Vagina (tissue), 2 donors: ENCODE measurements around the gene TMEM130.

Source experiments
- CTCF ChIP-seq, 3 experiments: fragments of 450-650 bp in 2 of 3; fragments of 200-600 bp in 1 of 3; sonication (generic) in 1 of 3; IDR thresholded peaks; one replicate each; pipeline ENCODE4 v1.5.1; 2017 to 2019; ENCODE audit warnings: antibody characterized with exemption in 3 of 3, mild to moderate bottlenecking in 2 of 3, moderate library complexity in 2 of 3
- POLR2A ChIP-seq, 2 donors: fragments of 450-650 bp; IDR thresholded peaks; one replicate each; pipeline ENCODE4 v1.6.1; 2017; ENCODE audit warnings: antibody characterized with exemption in 2 of 2, mild to moderate bottlenecking in 2 of 2, moderate library complexity in 2 of 2
- POLR2AphosphoS5 ChIP-seq, 2 donors: sonication (generic); formaldehyde crosslinking; IDR thresholded peaks; one replicate each; pipeline ENCODE4 v1.9.0; 2017; ENCODE audit warnings: antibody characterized with exemption in 2 of 2, mild to moderate bottlenecking in 2 of 2, low read depth in 1 of 2; ENCODE audit not compliant: insufficient read depth in 1 of 2

GRCh38 chr7:98831641-98832221, 38.1 kb downstream of the TMEM130 start:
- TF ChIP-seq CTCF (IDR thresholded peaks at IDR 0.05) (no peak), POLR2AphosphoS5 (IDR thresholded peaks at IDR 0.05; ENCODE audit: insufficient read depth in 1 of 2, low read depth in 1 of 2) (no peak), POLR2A (IDR thresholded peaks at IDR 0.05) (no peak)
